HS-27A (cell line): Measurements from ENCODE around the gene TMEM38A.

ENCODE experiments used
- DNase-seq: peaks from one replicate; pipeline ENCODE4 v3.0.0-alpha.2; 2012; ENCODE audit warnings: low read depth, missing footprints

TMEM38A gene, protein sequence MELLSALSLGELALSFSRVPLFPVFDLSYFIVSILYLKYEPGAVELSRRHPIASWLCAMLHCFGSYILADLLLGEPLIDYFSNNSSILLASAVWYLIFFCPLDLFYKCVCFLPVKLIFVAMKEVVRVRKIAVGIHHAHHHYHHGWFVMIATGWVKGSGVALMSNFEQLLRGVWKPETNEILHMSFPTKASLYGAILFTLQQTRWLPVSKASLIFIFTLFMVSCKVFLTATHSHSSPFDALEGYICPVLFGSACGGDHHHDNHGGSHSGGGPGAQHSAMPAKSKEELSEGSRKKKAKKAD

DNA sequence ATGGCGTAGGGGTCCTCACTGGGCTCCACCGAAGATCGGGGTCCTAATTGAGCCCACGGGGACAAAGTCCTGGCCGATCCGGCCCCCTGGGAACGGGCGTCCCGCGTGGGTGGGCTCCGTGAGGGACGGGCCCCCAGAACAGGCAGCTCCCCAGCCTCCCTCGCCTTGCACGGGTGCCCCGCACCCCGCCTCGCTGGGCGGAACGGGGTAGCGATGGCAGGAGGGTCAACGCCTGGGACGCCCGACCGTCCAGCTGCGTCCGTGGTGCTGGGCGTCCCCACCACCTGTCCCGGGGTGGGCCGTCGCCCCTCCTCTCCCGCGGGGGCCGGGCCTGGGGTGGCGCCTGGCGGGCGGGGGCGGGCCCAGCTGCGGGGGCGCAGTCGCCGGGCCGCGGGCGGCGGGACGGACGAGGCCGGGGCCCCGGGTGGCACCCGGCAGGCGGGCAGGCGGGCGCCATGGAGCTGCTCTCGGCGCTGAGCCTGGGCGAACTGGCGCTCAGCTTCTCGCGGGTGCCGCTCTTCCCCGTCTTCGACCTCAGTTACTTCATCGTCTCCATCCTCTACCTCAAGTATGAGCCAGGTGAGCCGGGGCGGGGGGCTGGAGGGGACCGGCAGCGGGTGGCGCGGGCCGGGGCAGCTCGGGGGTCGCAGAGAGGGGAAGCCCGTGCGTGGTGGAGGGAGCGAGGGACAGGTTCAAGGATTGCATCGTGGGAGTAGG, at the start of gene TMEM38A:
TMEM38A (plus strand) TSS at position 377 of the 717 bp plus-strand sequence; CDS start at position 456, 79 bp downstream.
- DNase-seq, result no peak

DNA sequence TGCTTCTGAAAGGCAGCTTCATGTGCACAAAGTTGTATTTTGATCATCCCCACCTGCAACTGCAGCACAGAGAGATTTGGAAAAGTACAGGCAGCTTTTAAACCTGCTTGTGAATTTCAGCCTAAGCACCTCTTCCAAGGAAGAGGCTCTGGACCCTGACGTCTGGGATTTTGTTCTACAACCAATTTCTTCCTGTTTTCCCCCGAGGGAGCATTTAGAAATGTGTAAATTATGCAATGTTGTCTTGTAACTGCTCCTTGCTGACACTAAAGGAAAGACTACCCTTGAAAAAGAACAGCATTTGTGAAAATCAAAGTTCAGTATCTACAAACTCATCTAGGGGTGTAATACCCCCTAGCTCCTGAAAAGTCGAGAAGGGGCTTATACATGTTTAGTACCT, 48.3 kb upstream of the TMEM38A start:
- no peak for DNase-seq

DNA sequence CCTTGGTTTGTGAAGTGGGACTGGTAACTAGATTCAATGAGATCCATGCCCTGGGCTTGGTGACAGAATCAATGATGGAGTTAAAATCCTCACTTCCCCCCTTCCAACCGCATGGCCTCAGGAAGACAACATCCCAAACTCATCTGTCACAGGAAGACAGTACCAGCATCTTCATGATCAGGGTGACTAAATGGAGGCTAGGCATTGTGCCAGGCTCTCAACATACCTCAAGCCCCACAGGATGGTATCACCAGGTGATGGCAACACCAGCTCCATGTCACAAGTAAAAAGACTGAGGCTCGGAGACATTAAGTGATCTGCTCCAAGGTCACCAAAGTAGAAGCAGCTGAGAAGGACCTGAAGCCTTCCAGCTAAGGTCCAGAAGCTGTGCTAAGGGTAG, 47.1 kb upstream of the TMEM38A start:
- DNase-seq, result no peak

GRCh38 chr19:16614941-16615340, 46.0 kb upstream of the TMEM38A start:
- no peak for DNase-seq

DNA sequence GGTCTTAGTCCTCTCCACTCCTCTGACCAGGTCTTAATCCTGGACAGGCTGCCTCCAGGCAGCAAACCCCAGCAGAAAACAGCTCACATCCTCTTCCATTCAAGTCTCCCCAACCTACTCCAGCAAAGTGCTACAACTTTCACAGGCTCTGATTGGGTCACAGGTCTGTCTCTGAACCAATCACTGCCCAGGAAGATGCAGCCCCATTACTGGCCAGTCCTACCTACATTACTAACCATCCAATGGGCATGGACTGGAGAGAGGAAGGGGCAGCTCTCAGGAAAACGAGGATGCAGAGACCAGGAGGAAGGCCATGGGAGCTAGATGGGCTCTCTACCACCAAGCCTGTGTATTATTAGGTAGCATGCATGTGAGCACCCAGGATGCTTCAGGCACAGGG, 45.1 kb upstream of the TMEM38A start:
- no peak for DNase-seq

- DNase-seq, result no peak
Measured at GRCh38 chr19:16618248-16618647, 42.7 kb upstream of the TMEM38A start.

DNA sequence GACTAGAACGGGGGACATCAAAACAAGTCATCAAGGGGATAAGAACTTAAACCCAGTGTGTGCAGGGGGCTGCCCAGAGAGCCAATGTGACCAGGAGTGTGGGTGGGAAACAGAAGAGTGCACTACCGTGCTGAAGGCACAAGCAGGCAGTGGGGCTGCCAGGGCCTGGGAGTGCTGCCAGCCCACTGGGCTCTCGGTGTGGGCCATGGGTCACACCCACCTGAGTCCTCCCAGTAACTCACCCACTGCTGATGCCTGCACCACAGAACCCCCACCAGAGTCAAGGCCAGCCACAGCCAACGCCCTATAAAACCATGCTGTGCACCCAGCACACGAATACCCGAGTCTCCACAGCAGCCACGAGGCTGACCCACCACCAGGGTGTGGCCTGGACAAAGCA, 41.5 kb upstream of the TMEM38A start:
- no peak for DNase-seq

DNA sequence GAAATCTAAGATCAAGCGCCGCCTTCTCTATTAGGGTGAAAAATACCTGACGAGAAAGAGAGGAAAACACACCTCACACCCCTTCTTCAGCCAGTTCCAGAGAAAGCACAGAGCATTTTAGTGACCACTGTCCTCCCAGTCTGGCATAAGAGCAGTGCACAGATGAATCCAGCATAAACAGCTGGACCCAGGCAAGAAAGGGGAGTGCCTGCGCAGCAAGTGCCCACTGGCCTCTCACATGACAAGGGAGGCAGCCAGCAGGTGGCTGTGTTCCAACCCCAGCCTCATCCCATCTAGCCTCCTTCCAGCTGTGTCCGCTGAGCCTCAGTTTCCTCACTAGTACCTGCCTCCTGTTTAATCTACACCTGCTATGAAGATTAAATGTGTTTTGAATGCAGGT, 40.9 kb upstream of the TMEM38A start:
- DNase-seq, result no peak

DNA sequence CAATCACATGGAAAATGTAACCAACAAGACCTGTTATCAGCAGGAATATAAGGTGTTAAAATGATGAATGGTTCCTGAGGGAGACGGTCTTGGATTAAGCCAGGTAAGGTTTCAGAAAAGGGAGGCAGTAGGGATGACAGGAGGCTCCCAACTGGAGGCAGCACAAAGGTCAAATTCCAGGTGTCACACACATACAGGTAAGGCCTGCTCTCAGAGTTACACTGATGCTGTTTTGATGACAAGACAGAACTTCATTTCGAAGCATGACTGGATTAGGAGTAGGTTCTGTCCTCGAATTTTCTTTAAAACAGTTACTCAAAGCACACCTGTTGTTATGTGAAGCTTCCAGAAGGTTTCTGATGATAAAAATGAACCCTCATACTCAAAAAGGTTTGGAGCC, 40.4 kb upstream of the TMEM38A start:
- no peak for DNase-seq

- DNase-seq, result no peak
Measured at GRCh38 chr19:16621165-16621800, 39.7 kb upstream of the TMEM38A start.

GRCh38 chr19:16623066-16623465, 37.9 kb upstream of the TMEM38A start:
- DNase-seq, result no peak

- no peak for DNase-seq
Measured at GRCh38 chr19:16623576-16623975, 37.4 kb upstream of the TMEM38A start.

GRCh38 chr19:16624236-16624635, 36.7 kb upstream of the TMEM38A start:
- DNase-seq, result no peak

DNA sequence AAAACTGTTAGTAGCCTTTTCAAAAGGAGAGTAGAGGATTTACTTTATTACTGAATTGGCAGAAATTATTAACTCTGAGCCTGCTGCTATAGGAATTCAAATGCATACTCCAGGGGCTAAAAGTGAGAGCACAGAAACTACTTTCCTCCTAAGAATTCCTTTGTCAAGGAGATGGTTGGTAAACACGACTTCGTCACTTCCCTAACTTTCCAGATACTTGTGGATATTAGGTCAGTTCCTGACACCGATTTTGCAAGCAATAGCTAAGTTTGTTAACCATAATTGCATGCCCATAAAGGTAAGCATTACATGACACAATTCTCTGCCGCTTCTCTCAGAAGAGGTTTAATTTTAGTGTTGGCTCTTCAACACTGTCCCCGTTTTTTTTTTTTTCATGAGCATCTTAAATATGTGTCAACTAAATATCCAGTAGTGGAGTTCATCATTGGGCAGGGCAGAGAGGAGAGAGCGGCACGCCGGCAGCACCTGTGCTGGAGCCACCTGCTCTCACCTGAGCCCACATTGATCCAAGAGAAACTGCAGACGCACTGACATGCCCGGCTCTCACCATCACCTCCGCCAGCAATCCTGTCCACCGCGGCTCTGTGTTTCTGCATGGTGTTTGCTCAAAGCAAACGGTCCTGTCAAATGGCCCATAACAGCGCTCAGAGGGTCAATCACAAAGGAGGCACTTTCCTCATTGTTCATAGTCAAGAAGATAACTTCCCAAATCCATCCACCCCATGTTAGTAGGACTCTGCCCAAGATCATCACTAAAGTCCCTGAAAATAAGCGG, 35.6 kb upstream of the TMEM38A start:
- no peak for DNase-seq

- no peak for DNase-seq
Measured at GRCh38 chr19:16626796-16627192, 34.1 kb upstream of the TMEM38A start.

DNA sequence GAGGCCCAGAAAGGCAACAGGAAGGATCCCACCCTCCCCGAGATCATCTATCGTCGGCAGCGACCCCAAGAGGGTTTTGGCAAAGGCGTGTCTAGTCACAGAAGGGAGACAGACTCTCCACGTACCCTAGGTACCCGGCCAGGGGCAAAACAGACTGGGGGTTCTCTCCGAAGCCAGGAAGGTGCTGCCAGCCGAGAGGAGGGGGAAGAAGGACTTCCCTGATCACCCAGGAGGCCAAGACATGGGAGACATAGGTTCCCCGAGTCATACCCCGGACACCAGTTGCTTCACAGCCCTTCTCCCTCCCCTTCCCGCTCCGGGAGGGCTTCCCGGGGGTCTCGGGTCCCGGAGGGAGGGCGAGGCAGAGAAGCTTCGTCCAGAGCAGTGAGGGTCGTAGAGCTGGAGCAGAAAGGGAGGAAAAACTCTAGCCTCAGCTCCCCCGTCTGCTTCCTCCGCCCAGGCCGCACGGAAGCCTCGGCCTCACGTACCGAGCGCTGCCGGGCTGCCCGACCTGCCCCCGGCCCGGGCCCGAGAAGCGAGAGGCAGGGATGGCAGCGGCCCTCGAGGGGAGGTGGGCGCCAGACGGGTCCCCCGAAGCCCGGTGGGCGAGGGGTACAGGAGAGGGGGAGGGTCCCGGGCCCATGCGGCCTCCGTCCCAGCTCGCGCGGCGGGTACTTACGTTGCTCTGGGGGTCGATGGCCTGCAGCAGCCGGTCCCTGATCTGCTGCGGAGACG, 33.6 kb upstream of the TMEM38A start:
- no peak for DNase-seq

DNA sequence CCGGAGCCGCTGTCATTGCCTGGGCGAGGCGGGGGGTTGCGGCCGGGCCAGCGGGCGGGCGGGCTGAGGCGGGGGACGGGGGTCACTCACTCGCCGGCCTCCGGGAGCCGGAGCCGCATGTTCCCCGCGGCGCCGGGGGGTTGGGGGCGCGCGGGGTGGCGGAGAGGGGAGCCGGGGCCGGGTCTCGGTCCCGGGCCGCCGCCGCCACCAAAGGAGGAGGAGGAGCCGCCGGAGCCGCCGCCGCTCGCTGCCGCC, 33.1 kb upstream of the TMEM38A start:
- no peak for DNase-seq

- DNase-seq, result peak; percentile 73
Measured at GRCh38 chr19:16628183-16628983, 32.6 kb upstream of the TMEM38A start, which contains the start of gene MED26. Gene MED26 (minus strand): TSS chr19:16628204. CDS start chr19:16627943, 261 bp downstream.

GRCh38 chr19:16628984-16629691, 31.8 kb upstream of the TMEM38A start:
- no peak for DNase-seq

DNA sequence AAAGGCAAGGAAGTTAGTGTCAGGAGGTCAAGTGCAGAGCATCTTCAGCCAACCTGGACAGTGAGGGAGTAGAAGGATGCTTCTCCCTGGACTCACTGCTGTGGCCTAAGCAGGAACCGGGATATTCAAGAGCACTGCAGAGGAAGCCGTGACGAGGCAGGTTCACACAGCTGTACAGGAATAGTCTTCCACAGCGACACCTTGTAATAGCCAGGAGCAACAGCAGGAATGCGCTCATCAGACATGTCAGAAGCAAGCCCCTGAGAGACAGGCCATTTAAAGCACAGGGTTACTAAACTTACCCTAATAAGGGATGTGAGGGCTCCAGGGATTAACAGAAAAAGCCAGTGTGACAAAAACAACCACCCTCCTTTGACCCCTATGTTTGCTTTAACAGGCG, 29.5 kb upstream of the TMEM38A start:
- DNase-seq, result no peak
